K562 (cell line): ENCODE results near the gene TBC1D1. TPM values are rescaled to one million over a fixed set of nuclear protein-coding genes. Genes with fewer than 3 reads are reported as not detected.

ENCODE experiments used
- KDM4B ChIP-seq, 2 experiments: fragments of 450-650 bp in 1 of 2; sonication (generic) in 1 of 2; IDR thresholded peaks; 2 replicates each; pipeline ENCODE4 v1.6.1; 2016 to 2017; ENCODE audit warnings: borderline replicate concordance in 2 of 2, antibody characterized with exemption in 1 of 2, low read depth in 1 of 2, mild to moderate bottlenecking in 1 of 2
- L3MBTL2 ChIP-seq: fragments of 450-650 bp; IDR thresholded peaks from 2 replicates; pipeline ENCODE4 v1.6.1; 2016; ENCODE audit warnings: mild to moderate bottlenecking, moderate library complexity
- MCM7 ChIP-seq, 2 experiments: fragments of 450-650 bp; IDR thresholded peaks; 2 replicates each; pipeline ENCODE4 v1.6.1; 2016 to 2018
- MEIS2 ChIP-seq: fragments of 450-650 bp; IDR thresholded peaks from 2 replicates; pipeline ENCODE4 v1.6.1; 2014; ENCODE audit warnings: mild to moderate bottlenecking; ENCODE audit not compliant: partially characterized antibody
- TAF7 ChIP-seq: fragments of 450-650 bp; IDR thresholded peaks from 2 replicates; pipeline ENCODE4 v1.6.1; 2016; ENCODE audit warnings: missing genetic modification characterization, missing compliant biosample characterization
- TSC22D4 ChIP-seq: fragments of 450-650 bp; IDR thresholded peaks from 2 replicates; pipeline ENCODE4 v1.6.1; 2016; ENCODE audit warnings: missing genetic modification characterization, missing biosample characterization, control low read depth
- ZBTB17 ChIP-seq: fragments of 450-650 bp; formaldehyde crosslinking; IDR thresholded peaks from 2 replicates; pipeline ENCODE4 v1.4.0; 2020; ENCODE audit warnings: mild to moderate bottlenecking
- ZBTB8A ChIP-seq: fragments of 450-650 bp; IDR thresholded peaks from 2 replicates; pipeline ENCODE4 v1.6.1; 2018; ENCODE audit warnings: mild to moderate bottlenecking, moderate library complexity; ENCODE audit not compliant: partially characterized antibody
- ZKSCAN1 ChIP-seq: fragments of 150-350 bp; IDR thresholded peaks from 2 replicates; pipeline ENCODE4 v1.6.1; 2016; ENCODE audit warnings: low read depth, low read length
- ZNF239 ChIP-seq: fragments of 250-450 bp; sonication (Bioruptor Pico); IDR thresholded peaks from 2 replicates; pipeline ENCODE4 v1.4.0; 2020; ENCODE audit warnings: mild to moderate bottlenecking
- ZNF274 ChIP-seq: IDR thresholded peaks from 2 replicates; pipeline ENCODE4 v1.6.1; 2011; ENCODE audit warnings: low read depth, mild to moderate bottlenecking, low read length, moderate library complexity, borderline replicate concordance
- ZNF324 ChIP-seq: fragments of 250-450 bp; sonication (Bioruptor Pico); IDR thresholded peaks from 2 replicates; pipeline ENCODE4 v1.4.0; 2020; ENCODE audit warnings: mild to moderate bottlenecking
- ZNF41 ChIP-seq: fragments of 250-450 bp; sonication (Bioruptor Pico); conservative IDR thresholded peaks from 2 replicates; pipeline ENCODE4 v1.4.0; 2020; ENCODE audit warnings: mild to moderate bottlenecking
- polyA plus RNA-seq, 8 experiments: library from polyadenylated mRNA; depleted of rRNA in 4 of 8; stranded (reverse) in 5 of 8; unstranded in 3 of 8; fragments of >200 nt; fragmentation: Nextera tagmentation in 2 of 8; fragmentation: Illumina TruSeq in 1 of 8; extraction: Ambion mirVana in 2 of 8; extraction: Trizol in 1 of 8; gene quantifications; 2 replicates each; pipeline versions ENCODE4 v1.2.1 to v1.2.3, GENCODE V29; 2011 to 2014; ENCODE audit warnings: inconsistent platforms in 1 of 8, missing spikeins in 1 of 8
- total RNA-seq, 7 experiments: library from RNA; depleted of rRNA in 6 of 7; stranded (reverse); fragments of >200 nt in 6 of 7; fragmentation: Illumina TruSeq in 2 of 7; extraction: Trizol in 2 of 7; gene quantifications; 2 replicates each; pipeline versions ENCODE4 v1.2.1 to v1.2.3, GENCODE V29; 2011 to 2021; ENCODE audit warnings: low replicate concordance in 1 of 7
- TF ChIP-seq, protein P1 (sequence below): sonication (generic); formaldehyde crosslinking; IDR thresholded peaks from 2 replicates; pipeline ENCODE4 v1.8.0; 2022; ENCODE audit warnings: mild to moderate bottlenecking, missing genetic modification reagents
- TF ChIP-seq, protein P2 (sequence below), 2 experiments: fragments of 450-650 bp; conservative IDR thresholded peaks; 2 replicates each; pipeline ENCODE4 v1.6.1; 2017; ENCODE audit warnings: mild to moderate bottlenecking in 2 of 2, moderate library complexity in 2 of 2
- TF ChIP-seq, protein P3 (sequence below), 2 experiments: IDR thresholded peaks in 1 of 2; conservative IDR thresholded peaks in 1 of 2; 2 replicates each; pipeline ENCODE4 v1.6.1; 2016; ENCODE audit warnings: low read depth in 2 of 2, mild to moderate bottlenecking in 1 of 2, missing compliant biosample characterization in 1 of 2, missing genetic modification characterization in 1 of 2, moderate library complexity in 1 of 2

Gene TBC1D1
- total and polyA plus RNA-seq, 9 of the 15 experiments (the other 6 are each of a cell fraction or from before 2014, with no cell fraction given) = 0.59 to 14.2 (median 8.8) TPM

DNA sequence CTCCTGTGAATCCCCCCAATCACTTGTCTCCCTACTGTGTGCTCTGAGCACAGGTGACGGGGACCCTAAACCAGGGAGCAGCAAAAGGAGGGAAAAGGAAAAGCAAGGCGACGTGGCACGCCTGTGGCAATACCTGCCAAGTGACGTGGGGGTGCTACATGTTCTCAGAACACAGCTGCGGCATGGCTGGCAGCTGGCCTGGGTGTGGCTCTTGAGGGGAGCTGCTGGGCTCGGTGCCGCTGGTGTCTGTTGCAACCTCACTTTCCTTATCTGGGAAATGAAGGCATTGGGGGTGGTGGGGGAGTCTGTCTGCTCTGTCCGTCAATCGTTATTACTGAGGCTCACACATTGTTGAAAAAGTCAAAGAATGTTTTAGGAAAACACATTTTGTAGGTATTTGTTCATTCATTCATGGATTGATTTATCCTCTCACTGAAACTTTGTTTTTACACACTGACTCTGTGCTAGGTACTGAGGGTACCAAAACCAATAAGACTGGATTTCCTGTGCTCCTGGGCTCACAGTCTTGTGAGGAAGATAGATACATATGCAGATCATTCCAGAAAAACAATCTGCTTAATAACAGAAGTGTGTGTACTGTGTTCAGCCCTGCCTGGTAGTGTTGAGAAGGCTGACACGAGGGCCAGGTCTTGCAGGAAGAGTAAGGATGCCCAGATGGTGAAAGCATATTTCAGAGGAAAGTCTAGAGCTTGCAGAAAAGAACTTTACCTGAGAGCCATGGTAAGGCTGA is 286.9 kb downstream of the TBC1D1 start (continued):
- TF ChIP-seq, protein P1, sequence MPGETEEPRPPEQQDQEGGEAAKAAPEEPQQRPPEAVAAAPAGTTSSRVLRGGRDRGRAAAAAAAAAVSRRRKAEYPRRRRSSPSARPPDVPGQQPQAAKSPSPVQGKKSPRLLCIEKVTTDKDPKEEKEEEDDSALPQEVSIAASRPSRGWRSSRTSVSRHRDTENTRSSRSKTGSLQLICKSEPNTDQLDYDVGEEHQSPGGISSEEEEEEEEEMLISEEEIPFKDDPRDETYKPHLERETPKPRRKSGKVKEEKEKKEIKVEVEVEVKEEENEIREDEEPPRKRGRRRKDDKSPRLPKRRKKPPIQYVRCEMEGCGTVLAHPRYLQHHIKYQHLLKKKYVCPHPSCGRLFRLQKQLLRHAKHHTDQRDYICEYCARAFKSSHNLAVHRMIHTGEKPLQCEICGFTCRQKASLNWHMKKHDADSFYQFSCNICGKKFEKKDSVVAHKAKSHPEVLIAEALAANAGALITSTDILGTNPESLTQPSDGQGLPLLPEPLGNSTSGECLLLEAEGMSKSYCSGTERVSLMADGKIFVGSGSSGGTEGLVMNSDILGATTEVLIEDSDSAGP (CRISPR knock-in tag) = no peak
- TF ChIP-seq ZBTB8A (no peak), ZNF324 (no peak), L3MBTL2 (peak; percentile 18), TAF7 (no peak), KDM4B (IDR thresholded peaks at IDR 0.05; ENCODE audit: borderline replicate concordance in 2 of 2, low read depth in 1 of 2) (no peak), MCM7 (IDR thresholded peaks at IDR 0.05) (no peak), TSC22D4 (no peak), ZBTB17 (CRISPR knock-in tag) (no peak), ZNF239 (CRISPR knock-in tag) (no peak), MEIS2 (peak; percentile 27), ZKSCAN1 (peak; percentile 93), ZNF41 (CRISPR knock-in tag) (no peak), ZNF274 (no peak)
- TF ChIP-seq, protein P2, sequence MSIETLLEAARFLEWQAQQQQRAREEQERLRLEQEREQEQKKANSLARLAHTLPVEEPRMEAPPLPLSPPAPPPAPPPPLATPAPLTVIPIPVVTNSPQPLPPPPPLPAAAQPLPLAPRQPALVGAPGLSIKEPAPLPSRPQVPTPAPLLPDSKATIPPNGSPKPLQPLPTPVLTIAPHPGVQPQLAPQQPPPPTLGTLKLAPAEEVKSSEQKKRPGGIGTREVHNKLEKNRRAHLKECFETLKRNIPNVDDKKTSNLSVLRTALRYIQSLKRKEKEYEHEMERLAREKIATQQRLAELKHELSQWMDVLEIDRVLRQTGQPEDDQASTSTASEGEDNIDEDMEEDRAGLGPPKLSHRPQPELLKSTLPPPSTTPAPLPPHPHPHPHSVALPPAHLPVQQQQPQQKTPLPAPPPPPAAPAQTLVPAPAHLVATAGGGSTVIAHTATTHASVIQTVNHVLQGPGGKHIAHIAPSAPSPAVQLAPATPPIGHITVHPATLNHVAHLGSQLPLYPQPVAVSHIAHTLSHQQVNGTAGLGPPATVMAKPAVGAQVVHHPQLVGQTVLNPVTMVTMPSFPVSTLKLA (conservative IDR thresholded peaks at IDR 0.05) = no peak
- TF ChIP-seq, protein P3, sequence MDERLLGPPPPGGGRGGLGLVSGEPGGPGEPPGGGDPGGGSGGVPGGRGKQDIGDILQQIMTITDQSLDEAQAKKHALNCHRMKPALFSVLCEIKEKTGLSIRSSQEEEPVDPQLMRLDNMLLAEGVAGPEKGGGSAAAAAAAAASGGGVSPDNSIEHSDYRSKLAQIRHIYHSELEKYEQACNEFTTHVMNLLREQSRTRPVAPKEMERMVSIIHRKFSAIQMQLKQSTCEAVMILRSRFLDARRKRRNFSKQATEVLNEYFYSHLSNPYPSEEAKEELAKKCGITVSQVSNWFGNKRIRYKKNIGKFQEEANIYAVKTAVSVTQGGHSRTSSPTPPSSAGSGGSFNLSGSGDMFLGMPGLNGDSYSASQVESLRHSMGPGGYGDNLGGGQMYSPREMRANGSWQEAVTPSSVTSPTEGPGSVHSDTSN (CRISPR knock-in tag; IDR thresholded peaks at IDR 0.05; ENCODE audit: low read depth) = no peak
- TF ChIP-seq, protein P3 (tag; conservative IDR thresholded peaks at IDR 0.05; ENCODE audit: low read depth) = 0 out of 2 replicates have a peak, but pooled peaks have one; percentile 12
